ENCODE measurements around the gene SELP. TPM values are rescaled to one million over a fixed set of nuclear protein-coding genes. Genes with fewer than 3 reads are reported as not detected.

The SELP gene
- total RNA-seq, 1 experiment from 2014 or later, result 0.17 TPM

Other genes starting within 250 kb of the SELP start
- gene CCDC181, start 202.7 kb downstream of the SELP start, total RNA-seq (2021), result 1.5 to 3.3 TPM (median 2.8 TPM) in 3 replicates
- 14.6 to 15.8 TPM (median 14.7 TPM) in 3 replicates for gene SLC19A2, start 144.2 kb downstream of the SELP start, total RNA-seq (2021)
- 0.20 to 0.21 TPM (median 0.21 TPM) in 3 replicates for gene F5, start 43.6 kb downstream of the SELP start, total RNA-seq (2021)
- gene SELL, start 81.5 kb upstream of the SELP start, total RNA-seq (2021), result 0.26 to 0.85 TPM (median 0.41 TPM) in 3 replicates
- gene SELE, start 104.0 kb upstream of the SELP start, total RNA-seq (2021), result 0.05 TPM in 1 of 3 replicates, not detected in the others
- 6.9 to 10.1 TPM (median 7.7 TPM) in 3 replicates for gene METTL18, start 164.8 kb upstream of the SELP start, total RNA-seq (2021)